ENCODE results near the gene FGF18. TPM values are rescaled to one million over a fixed set of nuclear protein-coding genes. Genes with fewer than 3 reads are reported as not detected.

FGF18 gene
- total RNA-seq, 1 experiment from 2014 or later: 2.1 TPM

DNA sequence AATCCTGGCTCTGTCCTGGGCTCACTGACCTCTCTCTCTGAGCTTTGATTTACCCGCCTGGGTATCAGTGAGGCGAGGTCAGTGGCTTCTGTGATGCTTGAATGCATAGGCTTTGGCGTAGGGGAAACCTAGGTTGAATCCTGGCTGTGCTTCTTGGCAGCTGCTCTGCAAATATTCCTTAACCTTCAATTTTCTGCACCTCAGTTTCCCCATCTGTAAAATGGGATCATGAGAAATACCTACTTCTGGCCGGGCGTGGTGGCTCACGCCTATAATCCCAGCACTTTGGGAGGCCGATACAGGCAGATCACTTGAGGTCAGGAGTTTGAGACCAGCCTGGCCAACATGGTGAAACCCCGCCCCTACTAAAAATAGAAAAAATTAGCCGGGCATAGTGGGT, 7.2 kb downstream of the FGF18 start:
- H3K27ac Mint-ChIP-seq (ENCODE audit: unreplicated experiment): no peak overlapping the region
- H3K4me3 ChIP-seq (ENCODE audit: low read depth, low read length): no peak overlapping the region
- BruUV-seq (replicated peaks): no TSS peak
- H3K9me3 ChIP-seq: no peaks in the 10 kb centered on the region
- no peaks in the 10 kb centered on the region for H3K36me3 ChIP-seq (ENCODE audit: control insufficient read depth, insufficient read depth, low read length)
- CTCF ChIA-PET: no interaction called here
- POLR2A ChIA-PET: no interaction called here
- intact Hi-C loops (cut with micrococcal nuclease; ENCODE audit: unreplicated experiment): no loop called here
- peaks cover 8% of the 10 kb centered on the region for H3K36me3 Mint-ChIP-seq (ENCODE audit: insufficient read depth, unreplicated experiment)
- no peaks in the 10 kb centered on the region for H3K27me3 Mint-ChIP-seq (ENCODE audit: insufficient read depth, unreplicated experiment)
- H3K9me3 Mint-ChIP-seq (ENCODE audit: unreplicated experiment): no peaks in the 10 kb centered on the region
- no peak overlapping the region for H3K4me3 Mint-ChIP-seq (ENCODE audit: unreplicated experiment)
- no peaks in the 10 kb centered on the region for H3K27me3 ChIP-seq (replicated peaks; ENCODE audit: control insufficient read depth, insufficient read depth, low read length)
- no peak for DNase-seq
- peaks cover 24% of the 10 kb centered on the region for H3K4me1 ChIP-seq
- peaks cover 10% of the 10 kb centered on the region for H3K4me1 Mint-ChIP-seq (ENCODE audit: low read depth, unreplicated experiment)
- TF ChIP-seq, protein P1, sequence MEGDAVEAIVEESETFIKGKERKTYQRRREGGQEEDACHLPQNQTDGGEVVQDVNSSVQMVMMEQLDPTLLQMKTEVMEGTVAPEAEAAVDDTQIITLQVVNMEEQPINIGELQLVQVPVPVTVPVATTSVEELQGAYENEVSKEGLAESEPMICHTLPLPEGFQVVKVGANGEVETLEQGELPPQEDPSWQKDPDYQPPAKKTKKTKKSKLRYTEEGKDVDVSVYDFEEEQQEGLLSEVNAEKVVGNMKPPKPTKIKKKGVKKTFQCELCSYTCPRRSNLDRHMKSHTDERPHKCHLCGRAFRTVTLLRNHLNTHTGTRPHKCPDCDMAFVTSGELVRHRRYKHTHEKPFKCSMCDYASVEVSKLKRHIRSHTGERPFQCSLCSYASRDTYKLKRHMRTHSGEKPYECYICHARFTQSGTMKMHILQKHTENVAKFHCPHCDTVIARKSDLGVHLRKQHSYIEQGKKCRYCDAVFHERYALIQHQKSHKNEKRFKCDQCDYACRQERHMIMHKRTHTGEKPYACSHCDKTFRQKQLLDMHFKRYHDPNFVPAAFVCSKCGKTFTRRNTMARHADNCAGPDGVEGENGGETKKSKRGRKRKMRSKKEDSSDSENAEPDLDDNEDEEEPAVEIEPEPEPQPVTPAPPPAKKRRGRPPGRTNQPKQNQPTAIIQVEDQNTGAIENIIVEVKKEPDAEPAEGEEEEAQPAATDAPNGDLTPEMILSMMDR (IDR thresholded peaks at IDR 0.05; ENCODE audit: insufficient read depth in 1 of 2, low read depth in 1 of 2, low read length in 1 of 2, severe bottlenecking in 1 of 2, unreplicated experiment in 1 of 2): no peak

DNA sequence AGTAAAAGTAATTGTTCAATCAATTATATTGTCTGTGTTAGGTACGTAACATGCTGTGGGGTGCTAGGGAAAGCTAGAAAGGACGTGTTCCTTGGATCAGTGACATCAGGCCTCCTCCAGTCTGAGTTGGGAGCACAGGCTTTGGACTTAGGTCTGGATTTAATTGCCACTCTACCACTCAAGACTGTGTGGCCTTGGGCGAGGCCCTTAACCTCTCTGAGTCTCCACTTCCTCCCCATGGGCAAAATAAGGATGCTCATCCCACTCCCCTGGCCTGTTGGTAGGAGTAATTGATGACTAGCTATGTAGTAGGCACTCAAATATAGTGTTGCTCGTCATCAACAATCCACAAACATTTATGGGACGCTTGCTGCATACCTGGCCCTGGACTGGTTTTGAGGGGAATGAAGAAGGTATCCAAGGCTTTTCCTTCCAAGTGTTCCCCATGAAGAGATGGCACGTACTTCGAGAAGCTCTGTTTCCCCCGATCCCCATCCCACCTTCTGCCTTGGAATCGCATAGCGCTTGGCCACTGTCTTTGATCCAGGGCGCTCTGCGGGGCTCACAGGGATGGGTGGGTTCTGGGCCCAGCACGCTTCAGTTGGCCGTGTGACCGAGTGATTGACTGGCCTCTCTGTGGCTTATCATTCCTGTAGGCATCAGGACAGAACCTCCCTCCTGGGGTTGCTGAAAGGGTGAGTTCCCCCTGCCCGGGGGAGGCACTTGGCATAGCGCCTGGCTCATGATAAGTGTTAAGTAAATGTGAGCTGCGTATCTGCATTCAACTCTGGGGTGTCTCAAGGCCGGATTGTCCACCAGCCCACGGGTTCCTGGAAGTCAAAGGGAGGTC, 8.1 kb downstream of the FGF18 start:
- peak in 1 of 2 experiments; percentile 12 for DNase-seq
- Histone ChIP-seq H3K36me3 (ENCODE audit: control insufficient read depth, insufficient read depth, low read length) (no peaks in the 10 kb centered on the region), H3K9me3 (no peaks in the 10 kb centered on the region), H3K4me1 (peaks cover 24% of the 10 kb centered on the region), H3K4me3 (ENCODE audit: low read depth, low read length) (no peak overlapping the region), H3K27me3 (replicated peaks; ENCODE audit: control insufficient read depth, insufficient read depth, low read length) (no peaks in the 10 kb centered on the region)
- Mint-ChIP-seq H3K4me1 (ENCODE audit: low read depth, unreplicated experiment) (peaks cover 10% of the 10 kb centered on the region), H3K27me3 (ENCODE audit: insufficient read depth, unreplicated experiment) (no peaks in the 10 kb centered on the region), H3K36me3 (ENCODE audit: insufficient read depth, unreplicated experiment) (peaks cover 8% of the 10 kb centered on the region), H3K27ac (ENCODE audit: unreplicated experiment) (no peak overlapping the region), H3K4me3 (ENCODE audit: unreplicated experiment) (no peak overlapping the region), H3K9me3 (ENCODE audit: unreplicated experiment) (no peaks in the 10 kb centered on the region)
- no TSS peak for BruUV-seq (replicated peaks)
- CTCF ChIA-PET: no interaction called here
- intact Hi-C loops (cut with micrococcal nuclease; ENCODE audit: unreplicated experiment): no loop called here
- TF ChIP-seq, protein P1 (IDR thresholded peaks at IDR 0.05; ENCODE audit: insufficient read depth in 1 of 2, low read depth in 1 of 2, low read length in 1 of 2, severe bottlenecking in 1 of 2, unreplicated experiment in 1 of 2): no peak
- POLR2A ChIA-PET: no interaction called here

DNA sequence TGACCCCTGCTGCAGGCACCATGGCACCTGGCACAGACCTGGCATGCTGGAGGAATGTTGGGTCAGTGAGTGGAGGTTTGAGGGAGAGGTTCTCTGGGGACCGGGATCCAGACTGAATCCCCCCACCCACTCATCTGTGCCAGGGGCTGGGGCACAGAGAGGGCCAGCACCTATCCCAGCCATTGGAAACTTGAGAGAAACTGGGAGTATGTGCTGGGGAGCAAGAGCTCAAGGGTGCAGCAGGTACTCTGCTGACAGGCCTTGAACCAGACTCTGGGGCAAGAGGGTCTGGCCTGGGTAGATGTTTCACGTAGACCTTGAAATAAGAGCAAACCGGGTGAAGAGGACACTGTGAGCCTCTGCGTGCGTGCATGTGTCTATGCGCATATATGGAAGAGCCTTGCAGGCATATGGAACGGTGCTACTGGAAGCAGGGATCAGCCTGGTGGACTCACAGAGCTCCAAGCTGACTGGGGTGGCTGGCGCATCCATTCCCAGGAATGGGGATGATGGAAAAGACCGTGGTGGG, 8.8 kb downstream of the FGF18 start:
- intact Hi-C loops (cut with micrococcal nuclease; ENCODE audit: unreplicated experiment): no loop called here
- Mint-ChIP-seq H3K27ac (ENCODE audit: unreplicated experiment) (no peak overlapping the region), H3K4me3 (ENCODE audit: unreplicated experiment) (no peak overlapping the region), H3K9me3 (ENCODE audit: unreplicated experiment) (no peaks in the 10 kb centered on the region), H3K27me3 (ENCODE audit: insufficient read depth, unreplicated experiment) (no peaks in the 10 kb centered on the region), H3K36me3 (ENCODE audit: insufficient read depth, unreplicated experiment) (peaks cover 10% of the 10 kb centered on the region), H3K4me1 (ENCODE audit: low read depth, unreplicated experiment) (peaks cover 10% of the 10 kb centered on the region)
- no TSS peak for BruUV-seq (replicated peaks)
- Histone ChIP-seq H3K27me3 (replicated peaks; ENCODE audit: control insufficient read depth, insufficient read depth, low read length) (no peaks in the 10 kb centered on the region), H3K4me1 (peaks cover 24% of the 10 kb centered on the region), H3K4me3 (ENCODE audit: low read depth, low read length) (no peak overlapping the region), H3K9me3 (no peaks in the 10 kb centered on the region), H3K36me3 (ENCODE audit: control insufficient read depth, insufficient read depth, low read length) (no peaks in the 10 kb centered on the region)
- ChIA-PET CTCF (no interaction called here), POLR2A (no interaction called here)
- peak in 1 of 2 experiments; percentile 16 for DNase-seq
- TF ChIP-seq, protein P1 (IDR thresholded peaks at IDR 0.05; ENCODE audit: insufficient read depth in 1 of 2, low read depth in 1 of 2, low read length in 1 of 2, severe bottlenecking in 1 of 2, unreplicated experiment in 1 of 2): no peak
